SU-DHL-6 (cell line): ENCODE measurements around the gene CYSRT1.

Experiments used
- EZH2phosphoT487 ChIP-seq: fragments of 200-600 bp; sonication (generic), shearing (Covaris generic); conservative IDR thresholded peaks from 2 replicates; pipeline ENCODE4 v1.6.1; 2018; ENCODE audit warnings: mild to moderate bottlenecking, antibody characterized with exemption, low read length, moderate library complexity, mixed read lengths
- TF ChIP-seq, protein P1 (sequence below): fragments of 200-600 bp; sonication (generic); IDR thresholded peaks from one replicate; pipeline ENCODE4 v1.5.1; 2017; ENCODE audit warnings: antibody characterized with exemption, mild to moderate bottlenecking, low read length, moderate library complexity; ENCODE audit not compliant: insufficient read depth, poor library complexity, severe bottlenecking

DNA sequence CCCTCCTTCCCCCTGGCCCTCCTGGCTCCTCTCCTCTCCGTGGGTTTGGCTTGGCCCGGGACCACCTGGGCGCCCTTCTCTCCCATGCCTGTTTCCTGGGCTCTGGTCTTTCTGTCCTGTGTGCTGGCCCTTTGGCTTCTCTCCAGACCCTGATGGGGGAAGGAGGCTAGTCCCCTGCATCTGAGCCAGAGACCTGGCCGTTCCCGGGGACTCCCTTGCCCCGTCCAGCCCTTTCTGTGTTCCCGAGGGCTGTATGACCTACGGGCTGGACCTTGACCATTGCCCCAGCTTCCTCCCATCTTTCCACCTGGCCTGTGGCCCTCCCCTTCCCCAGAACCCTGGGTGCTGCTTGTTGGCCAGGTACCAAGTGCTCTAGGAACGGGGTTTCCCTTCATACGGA lies 38.5 kb downstream of the CYSRT1 start:
- TF ChIP-seq, protein P1, sequence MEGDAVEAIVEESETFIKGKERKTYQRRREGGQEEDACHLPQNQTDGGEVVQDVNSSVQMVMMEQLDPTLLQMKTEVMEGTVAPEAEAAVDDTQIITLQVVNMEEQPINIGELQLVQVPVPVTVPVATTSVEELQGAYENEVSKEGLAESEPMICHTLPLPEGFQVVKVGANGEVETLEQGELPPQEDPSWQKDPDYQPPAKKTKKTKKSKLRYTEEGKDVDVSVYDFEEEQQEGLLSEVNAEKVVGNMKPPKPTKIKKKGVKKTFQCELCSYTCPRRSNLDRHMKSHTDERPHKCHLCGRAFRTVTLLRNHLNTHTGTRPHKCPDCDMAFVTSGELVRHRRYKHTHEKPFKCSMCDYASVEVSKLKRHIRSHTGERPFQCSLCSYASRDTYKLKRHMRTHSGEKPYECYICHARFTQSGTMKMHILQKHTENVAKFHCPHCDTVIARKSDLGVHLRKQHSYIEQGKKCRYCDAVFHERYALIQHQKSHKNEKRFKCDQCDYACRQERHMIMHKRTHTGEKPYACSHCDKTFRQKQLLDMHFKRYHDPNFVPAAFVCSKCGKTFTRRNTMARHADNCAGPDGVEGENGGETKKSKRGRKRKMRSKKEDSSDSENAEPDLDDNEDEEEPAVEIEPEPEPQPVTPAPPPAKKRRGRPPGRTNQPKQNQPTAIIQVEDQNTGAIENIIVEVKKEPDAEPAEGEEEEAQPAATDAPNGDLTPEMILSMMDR = no peak
- TF ChIP-seq EZH2phosphoT487 = no peak
